HUES48 (cell line): ENCODE measurements around the gene GRAP.
"Not testable (repeated sequence)": the region's sequence is repeated elsewhere in the genome, so short reads cannot be mapped to it uniquely, and the experiment has no call there.

Source experiments
- H3K27ac ChIP-seq: one replicate; pipeline ENCODE4 v1.7.0; 2013; ENCODE audit warnings: low read depth, low read length, inconsistent platforms
- H3K27me3 ChIP-seq: 2 replicates; pipeline ENCODE4 v1.6.1; 2013; ENCODE audit warnings: mild to moderate bottlenecking, low read length; ENCODE audit not compliant: control insufficient read depth, insufficient read depth
- H3K36me3 ChIP-seq: 2 replicates; pipeline ENCODE4 v1.6.1; 2013; ENCODE audit warnings: low read length; ENCODE audit not compliant: control insufficient read depth, insufficient read depth
- H3K4me1 ChIP-seq: 2 replicates; pipeline ENCODE4 v1.6.1; 2013; ENCODE audit warnings: mild to moderate bottlenecking, low read length; ENCODE audit not compliant: control insufficient read depth, insufficient read depth
- H3K4me3 ChIP-seq: 2 replicates; pipeline ENCODE4 v1.5.1; 2013; ENCODE audit warnings: mild to moderate bottlenecking, low read depth, low read length
- H3K9ac ChIP-seq: 2 replicates; pipeline ENCODE4 v1.6.1; 2013; ENCODE audit warnings: mild to moderate bottlenecking, low read depth, low read length, moderate library complexity
- H3K9me3 ChIP-seq: 2 replicates; pipeline ENCODE4 v1.6.1; 2013; ENCODE audit warnings: low read length; ENCODE audit not compliant: control insufficient read depth, insufficient read depth

GRAP gene

GRCh38 chr17:19038730-19039129 is 8.0 kb downstream of the GRAP start:
- not testable (repeated sequence) for H3K9me3 ChIP-seq, H3K27me3 ChIP-seq, H3K4me1 ChIP-seq, H3K27ac ChIP-seq, H3K4me3 ChIP-seq, H3K36me3 ChIP-seq, H3K9ac ChIP-seq

GRCh38 chr17:19038007-19038406 is 8.8 kb downstream of the GRAP start:
- not testable (repeated sequence) for H3K27ac ChIP-seq, H3K36me3 ChIP-seq

GRCh38 chr17:19037547-19037946 is 9.2 kb downstream of the GRAP start:
- not testable (repeated sequence) for H3K27me3 ChIP-seq, H3K4me3 ChIP-seq, H3K9ac ChIP-seq, H3K27ac ChIP-seq, H3K36me3 ChIP-seq, H3K4me1 ChIP-seq, H3K9me3 ChIP-seq

More at GRCh38 chr17:19038007-19038406, 8.8 kb downstream of the GRAP start:
- H3K27me3 ChIP-seq, H3K9me3 ChIP-seq, H3K4me3 ChIP-seq, H3K9ac ChIP-seq, H3K4me1 ChIP-seq: not testable (repeated sequence)

GRCh38 chr17:19036186-19036585 is 10.6 kb downstream of the GRAP start:
- H3K4me1 ChIP-seq, H3K9ac ChIP-seq, H3K36me3 ChIP-seq, H3K9me3 ChIP-seq, H3K4me3 ChIP-seq, H3K27me3 ChIP-seq, H3K27ac ChIP-seq: not testable (repeated sequence)

GRCh38 chr17:19032377-19032988 is 14.3 kb downstream of the GRAP start:
- H3K9me3 ChIP-seq, H3K27me3 ChIP-seq, H3K27ac ChIP-seq, H3K9ac ChIP-seq, H3K36me3 ChIP-seq, H3K4me1 ChIP-seq, H3K4me3 ChIP-seq: not testable (repeated sequence)

GRCh38 chr17:19031729-19032128 is 15.0 kb downstream of the GRAP start:
- not testable (repeated sequence) for H3K27me3 ChIP-seq, H3K9ac ChIP-seq, H3K4me3 ChIP-seq, H3K27ac ChIP-seq, H3K9me3 ChIP-seq, H3K36me3 ChIP-seq, H3K4me1 ChIP-seq

- H3K27ac ChIP-seq, H3K9ac ChIP-seq, H3K4me3 ChIP-seq, H3K4me1 ChIP-seq, H3K9me3 ChIP-seq, H3K36me3 ChIP-seq, H3K27me3 ChIP-seq: not testable (repeated sequence)
Measured at GRCh38 chr17:19030771-19031449, 15.8 kb downstream of the GRAP start.

GRCh38 chr17:19029740-19030139 is 17.0 kb downstream of the GRAP start:
- not testable (repeated sequence) for H3K9ac ChIP-seq, H3K36me3 ChIP-seq, H3K9me3 ChIP-seq, H3K4me3 ChIP-seq, H3K27me3 ChIP-seq, H3K4me1 ChIP-seq, H3K27ac ChIP-seq

- H3K36me3 ChIP-seq, H3K9ac ChIP-seq, H3K9me3 ChIP-seq, H3K4me3 ChIP-seq, H3K4me1 ChIP-seq, H3K27me3 ChIP-seq, H3K27ac ChIP-seq: not testable (repeated sequence)
Measured at GRCh38 chr17:19028671-19029070, 18.1 kb downstream of the GRAP start.

GRCh38 chr17:19024101-19025078 is 22.4 kb downstream of the GRAP start:
- Histone ChIP-seq H3K27ac (no peak overlapping the region), H3K27me3 (no peaks in the 10 kb centered on the region), H3K9me3 (no peaks in the 10 kb centered on the region), H3K4me3 (no peak overlapping the region), H3K9ac (no peak overlapping the region), H3K4me1 (no peaks in the 10 kb centered on the region), H3K36me3 (no peaks in the 10 kb centered on the region)
